LHCN-M2 (cell line): ENCODE results near the gene MOCS1. TPM values are rescaled to one million over a fixed set of nuclear protein-coding genes. Genes with fewer than 3 reads are reported as not detected.

ENCODE experiments used
- DNase-seq: peaks from one replicate; pipeline ENCODE4 v3.0.0-alpha.2; 2012; ENCODE audit warnings: low read depth
- total RNA-seq: library from RNA; depleted of rRNA; stranded (reverse); fragments of >200 nt; gene quantifications from 2 replicates; pipeline ENCODE4 v1.2.3, GENCODE V29; 2014

The MOCS1 gene
- total RNA-seq, 1 experiment from 2014 or later, result 13.9 TPM

- no peak for DNase-seq
These were observed 14.0 kb upstream of the MOCS1 start for GRCh38 chr6:39948199-39948791.

DNA sequence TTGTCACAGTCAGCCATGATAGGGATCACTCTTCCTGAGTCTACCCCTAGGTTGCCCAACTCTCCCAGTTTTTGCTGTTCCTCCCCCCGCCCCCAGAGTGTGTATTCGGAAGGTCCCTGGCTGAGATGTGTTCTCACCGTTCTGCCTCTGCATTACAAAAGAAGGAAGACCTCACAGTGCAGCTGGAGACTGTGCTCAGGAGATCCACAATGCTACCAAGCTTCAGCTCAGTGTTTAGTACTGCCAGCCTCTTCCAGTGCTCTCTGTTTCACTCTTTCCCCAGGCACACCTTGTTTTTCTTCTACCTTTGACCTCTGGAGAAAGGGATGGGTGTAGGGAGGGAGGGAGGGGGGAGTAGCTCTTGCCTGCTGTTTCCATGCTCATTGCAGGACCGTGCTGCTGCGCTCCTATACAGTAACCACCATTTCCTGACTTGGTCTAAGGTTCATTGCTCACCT, 13.4 kb upstream of the MOCS1 start:
- no peak for DNase-seq

GRCh38 chr6:39945626-39946025, 11.4 kb upstream of the MOCS1 start:
- DNase-seq, result no peak

DNA sequence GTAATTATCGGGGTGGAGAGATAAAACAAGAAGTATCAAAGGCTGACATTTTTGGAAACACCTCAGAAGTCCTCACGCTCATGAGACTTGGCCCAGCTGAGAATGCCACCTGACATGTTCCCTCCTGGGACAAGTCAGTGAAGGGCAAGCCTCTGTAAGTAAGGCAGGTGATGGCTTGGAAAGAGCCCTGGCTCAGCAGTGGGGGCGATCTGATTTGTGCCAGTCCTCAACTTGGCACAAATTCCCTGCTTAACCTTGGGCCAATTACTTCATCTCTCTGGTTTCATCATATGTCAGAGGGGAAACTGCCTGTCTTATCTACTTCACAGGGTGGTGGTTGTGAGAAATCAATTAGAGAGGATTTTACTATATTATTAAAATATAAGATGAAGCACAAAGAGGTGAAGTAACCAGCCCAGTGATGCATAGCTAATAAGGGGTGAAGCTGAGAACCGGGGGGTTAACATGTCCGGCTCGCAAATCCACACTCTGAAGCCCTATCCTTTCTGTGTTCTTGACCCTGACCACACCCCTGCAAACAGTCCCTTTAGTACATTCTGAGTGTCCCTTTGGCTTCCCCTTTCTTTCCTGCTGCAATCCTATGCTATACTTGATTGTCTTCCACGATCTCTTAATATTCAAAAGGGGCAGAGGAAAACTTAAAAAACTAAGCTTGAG, 8.8 kb upstream of the MOCS1 start:
- no peak for DNase-seq

DNA sequence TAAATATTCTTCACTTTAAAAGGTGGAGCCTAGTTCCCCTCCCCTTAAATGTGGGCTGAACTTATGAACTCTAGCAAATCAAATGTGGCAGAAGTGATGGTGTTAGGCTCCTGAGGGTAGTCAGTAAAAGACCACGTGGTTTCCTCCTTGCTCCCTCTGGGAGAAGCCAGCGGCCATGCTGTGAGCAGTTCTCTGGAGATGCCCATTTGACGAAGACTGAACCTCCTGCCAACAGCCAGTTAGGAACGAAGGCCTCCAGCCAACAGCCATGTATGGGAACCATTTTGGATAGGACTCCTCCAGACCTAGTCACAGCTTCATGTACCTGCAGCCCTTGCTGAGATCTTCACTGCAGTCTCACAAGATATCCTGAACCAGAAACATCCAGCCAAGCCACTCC, 7.6 kb upstream of the MOCS1 start:
- no peak for DNase-seq

- DNase-seq, result no peak
These were observed 6.9 kb upstream of the MOCS1 start for GRCh38 chr6:39941138-39941537.

- DNase-seq, result peak; percentile 8
These were observed 4.8 kb upstream of the MOCS1 start for GRCh38 chr6:39938773-39939654.

- no peak for DNase-seq
These were observed 3.5 kb upstream of the MOCS1 start for GRCh38 chr6:39937686-39938333.

DNA sequence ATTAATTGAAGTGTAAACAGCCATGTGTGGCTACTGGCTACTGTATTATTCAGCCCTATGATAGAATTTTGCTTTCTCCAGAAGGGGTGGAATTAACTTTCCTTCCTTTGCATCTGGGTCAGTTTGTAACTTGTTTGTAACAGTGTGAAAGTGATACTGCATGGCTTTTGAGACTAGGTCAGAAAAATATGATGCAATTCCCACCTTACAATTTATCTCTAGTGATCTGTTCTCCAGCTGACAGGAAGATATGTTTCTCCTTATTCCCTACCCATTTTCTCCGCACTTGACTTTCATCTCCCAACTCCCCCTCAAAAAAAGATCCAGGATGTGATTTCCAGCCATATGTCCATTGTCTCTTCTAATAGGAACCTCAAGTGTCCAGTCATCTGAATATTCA, 2.6 kb upstream of the MOCS1 start:
- DNase-seq, result no peak

- DNase-seq, result no peak
These were observed 979 bp upstream of the MOCS1 start for GRCh38 chr6:39935241-39935640.

DNA sequence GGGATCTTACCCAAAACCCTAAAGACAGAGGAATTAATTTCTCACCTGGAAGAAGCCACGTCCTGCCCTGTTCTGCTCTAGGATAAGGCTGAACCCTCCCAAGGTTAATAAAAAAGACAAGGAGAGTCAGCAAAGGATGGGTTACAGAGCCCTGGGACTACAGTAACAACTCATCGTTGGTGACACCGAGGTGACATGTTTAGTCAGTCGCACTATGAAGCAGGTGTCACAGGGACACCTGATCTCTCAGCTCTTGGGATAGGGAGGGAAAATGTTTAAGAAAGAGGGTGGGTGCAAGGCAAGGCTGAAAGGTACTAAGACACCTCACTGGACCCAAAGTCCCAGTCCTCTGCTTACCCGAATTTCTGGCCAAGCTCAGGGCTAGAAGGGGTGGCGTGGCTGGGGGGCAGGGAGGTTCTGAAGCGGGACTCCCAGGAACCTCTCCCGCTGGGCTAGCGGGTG, 562 bp downstream of the MOCS1 start:
- DNase-seq, result no peak

- no peak for DNase-seq
These were observed 1.8 kb downstream of the MOCS1 start for GRCh38 chr6:39932386-39932910.

- DNase-seq, result no peak
These were observed 2.7 kb downstream of the MOCS1 start for GRCh38 chr6:39931607-39932006.

GRCh38 chr6:39930540-39930939, 3.7 kb downstream of the MOCS1 start:
- DNase-seq, result no peak

GRCh38 chr6:39929733-39930461, 4.4 kb downstream of the MOCS1 start:
- DNase-seq, result peak; percentile 61

DNA sequence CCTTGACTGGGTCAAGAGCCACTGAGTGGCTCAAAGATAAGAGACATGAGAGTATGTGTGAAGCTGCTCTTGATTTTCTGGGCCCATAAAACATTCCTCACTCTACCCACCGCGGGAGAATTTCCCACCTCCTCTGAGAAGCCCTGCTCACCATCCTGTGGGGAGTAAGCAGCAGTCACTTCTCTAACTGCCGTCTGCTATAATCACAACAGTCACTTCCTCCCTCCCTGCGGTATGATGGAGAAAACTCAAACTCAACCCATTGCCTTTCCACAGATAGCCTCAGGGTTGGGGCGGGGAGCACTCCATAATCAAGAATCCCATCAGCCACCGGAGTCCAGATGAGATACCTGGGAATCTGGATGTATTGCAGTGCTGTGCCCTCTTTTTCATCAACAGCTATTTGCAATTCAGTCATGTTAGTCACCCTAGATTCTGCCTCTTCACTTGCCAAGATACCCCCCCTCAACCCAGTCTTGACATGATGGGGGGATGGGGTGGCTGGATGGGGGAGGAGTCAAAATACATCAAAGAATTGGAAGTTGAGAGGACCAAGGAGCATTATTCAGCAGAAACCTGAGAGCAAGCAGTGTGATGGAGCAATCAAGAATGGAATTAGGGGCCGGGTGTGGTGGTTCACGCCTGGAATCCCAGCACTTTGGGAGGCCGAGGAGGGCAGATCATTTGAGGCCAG, 5.1 kb downstream of the MOCS1 start:
- no peak for DNase-seq

DNA sequence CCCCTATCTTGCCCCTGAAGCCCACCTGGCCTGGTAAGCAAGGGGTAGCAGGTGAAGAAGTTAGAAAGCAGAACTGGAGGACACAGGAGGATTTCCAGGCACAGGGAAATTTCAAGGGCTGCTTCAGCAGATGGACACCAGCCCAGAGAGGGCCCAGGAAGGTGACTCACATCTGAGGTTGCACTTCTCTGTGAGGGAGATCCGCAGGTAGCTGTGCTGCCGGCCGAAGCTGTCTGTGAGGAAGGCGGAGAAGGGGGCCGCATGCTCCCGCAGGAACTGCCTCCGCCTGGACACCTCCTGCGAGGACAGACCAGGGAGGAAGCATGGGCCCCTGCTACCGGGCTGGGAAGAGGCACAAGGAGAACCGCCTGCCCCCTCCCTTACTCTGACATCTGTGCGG, 7.1 kb downstream of the MOCS1 start:
- DNase-seq, result no peak

- DNase-seq, result no peak
These were observed 7.6 kb downstream of the MOCS1 start for GRCh38 chr6:39926668-39927067.

DNA sequence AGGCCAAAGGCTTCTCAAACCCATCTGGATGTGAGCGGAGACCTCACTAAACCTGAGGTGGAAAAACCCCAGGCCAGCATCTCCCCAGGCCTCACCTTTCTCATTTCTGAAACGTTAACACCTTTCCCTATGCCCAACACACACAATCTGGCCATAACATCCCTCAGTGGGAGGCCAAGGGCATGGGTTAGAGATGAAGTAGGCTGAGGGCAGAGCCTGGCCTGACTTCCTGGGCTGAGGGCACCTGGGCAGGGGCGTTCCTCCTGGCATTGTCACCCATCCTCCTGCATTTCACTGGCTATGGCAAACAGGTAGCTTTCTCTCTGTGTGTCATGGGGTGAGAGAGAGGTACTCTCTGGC, 8.4 kb downstream of the MOCS1 start:
- DNase-seq, result no peak

DNA sequence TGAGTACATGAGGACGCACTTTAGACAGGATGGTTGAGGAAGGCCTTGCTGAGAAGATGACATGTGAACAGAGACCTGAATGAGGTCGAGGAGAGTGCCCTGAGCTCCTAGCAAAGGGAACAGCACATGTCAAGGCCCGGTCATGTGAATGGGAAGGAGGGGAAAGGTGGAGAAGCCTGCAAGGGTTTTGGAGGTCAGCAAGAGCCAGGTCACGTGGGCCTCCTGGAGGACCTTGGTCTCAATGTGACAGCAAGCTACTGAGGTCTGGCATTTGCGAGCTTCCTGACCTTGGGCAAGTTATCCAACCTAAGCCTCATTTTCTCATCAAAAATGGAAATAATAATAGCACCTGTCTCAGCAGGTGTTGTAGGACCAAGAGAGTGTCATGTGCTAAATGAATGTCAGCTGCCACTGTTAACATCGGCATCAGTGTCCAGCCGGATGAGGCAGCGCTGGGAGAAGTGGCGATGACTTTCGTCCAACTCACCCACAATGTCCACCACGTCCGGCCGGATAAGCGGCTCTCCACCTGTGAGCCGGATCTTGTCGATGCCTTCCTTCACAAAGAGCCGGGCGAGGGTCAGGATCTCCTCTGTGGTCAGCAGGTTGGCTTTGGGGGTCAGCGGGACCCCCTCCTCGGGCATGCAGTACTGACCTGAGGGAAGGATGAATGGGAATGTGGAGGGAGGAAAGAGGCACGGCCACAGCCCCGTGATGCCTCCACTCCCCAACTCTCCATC, 8.9 kb downstream of the MOCS1 start:
- DNase-seq, result no peak
